Progenitor cell of endocrine pancreas (in vitro differentiated cells): ENCODE data around the gene COQ6. TPM values are rescaled to one million over a fixed set of nuclear protein-coding genes. Genes with fewer than 3 reads are reported as not detected.
A peak's percentile ranks its signal among the peaks of the same experiment; 100 is the strongest.
"Not testable (repeated sequence)": the region's sequence is repeated elsewhere in the genome, so short reads cannot be mapped to it uniquely, and the experiment has no call there.

Experiments
- DNase-seq: peaks from one replicate; pipeline ENCODE4 v3.0.0; 2021; ENCODE audit warnings: low spot score; ENCODE audit not compliant: unreplicated experiment
- H3K27ac Mint-ChIP-seq: 2 replicates; pipeline ENCODE4 v1.8.0; 2021; ENCODE audit warnings: mild to moderate bottlenecking, moderate library complexity, mixed read lengths
- H3K27me3 Mint-ChIP-seq: 2 replicates; pipeline ENCODE4 v1.8.0; 2021; ENCODE audit warnings: mixed read lengths
- H3K36me3 Mint-ChIP-seq: 2 replicates; pipeline ENCODE4 v1.8.0; 2022; ENCODE audit warnings: mixed read lengths; ENCODE audit not compliant: insufficient read depth
- H3K4me1 Mint-ChIP-seq: 2 replicates; pipeline ENCODE4 v1.8.0; 2021; ENCODE audit warnings: low read depth, mixed read lengths
- H3K4me3 Mint-ChIP-seq: 2 replicates; pipeline ENCODE4 v1.8.0; 2021; ENCODE audit warnings: low read depth, mild to moderate bottlenecking, moderate library complexity, mixed read lengths
- H3K9me3 Mint-ChIP-seq: 2 replicates; pipeline ENCODE4 v1.8.0; 2021; ENCODE audit warnings: low read depth, mixed read lengths
- CTCF ChIP-seq: fragments of 200-600 bp; sonication (generic); IDR thresholded peaks from one replicate; pipeline ENCODE4 v1.5.0; 2021; ENCODE audit warnings: antibody characterized with exemption, mild to moderate bottlenecking; ENCODE audit not compliant: unreplicated experiment
- total RNA-seq: library from RNA; stranded (reverse); gene quantifications from 2 replicates; pipeline ENCODE4 v1.2.1, GENCODE V29; 2021

The COQ6 gene
- total RNA-seq, 1 donor from 2014 or later = 22.9 TPM

GRCh38 chr14:73977896-73978295, 27.8 kb downstream of the COQ6 start:
- H3K27ac Mint-ChIP-seq = no peak overlapping the region

GRCh38 chr14:73988065-73988464, 38.0 kb downstream of the COQ6 start:
- H3K36me3 Mint-ChIP-seq = peaks cover 18% of the 10 kb centered on the region

More at GRCh38 chr14:73977896-73978295, 27.8 kb downstream of the COQ6 start:
- H3K4me3 Mint-ChIP-seq = no peak overlapping the region
- H3K9me3 Mint-ChIP-seq = no peaks in the 10 kb centered on the region
- DNase-seq = no peak
- H3K36me3 Mint-ChIP-seq = peaks cover 4% of the 10 kb centered on the region
- no peaks in the 10 kb centered on the region for H3K27me3 Mint-ChIP-seq
- H3K4me1 Mint-ChIP-seq = no peaks in the 10 kb centered on the region
- no peak for TF ChIP-seq CTCF

GRCh38 chr14:73988656-73989055, 38.6 kb downstream of the COQ6 start:
- not testable (repeated sequence) for H3K4me1 Mint-ChIP-seq, H3K4me3 Mint-ChIP-seq, H3K27me3 Mint-ChIP-seq, H3K9me3 Mint-ChIP-seq, DNase-seq, H3K27ac Mint-ChIP-seq
- peaks cover 18% of the 10 kb centered on the region for H3K36me3 Mint-ChIP-seq

More at GRCh38 chr14:73988065-73988464, 38.0 kb downstream of the COQ6 start:
- no peak overlapping the region for H3K27ac Mint-ChIP-seq
- H3K4me1 Mint-ChIP-seq = peaks cover 4% of the 10 kb centered on the region
- no peak for DNase-seq
- H3K9me3 Mint-ChIP-seq = no peaks in the 10 kb centered on the region
- H3K27me3 Mint-ChIP-seq = no peaks in the 10 kb centered on the region
- TF ChIP-seq CTCF = no peak
- no peak overlapping the region for H3K4me3 Mint-ChIP-seq

GRCh38 chr14:73991092-73991491, 41.0 kb downstream of the COQ6 start:
- H3K27me3 Mint-ChIP-seq = no peaks in the 10 kb centered on the region
- H3K4me3 Mint-ChIP-seq = no peak overlapping the region
- peaks cover 12% of the 10 kb centered on the region for H3K36me3 Mint-ChIP-seq
- H3K4me1 Mint-ChIP-seq = peaks cover 21% of the 10 kb centered on the region
- no peak overlapping the region for H3K27ac Mint-ChIP-seq
- DNase-seq = no peak
- no peaks in the 10 kb centered on the region for H3K9me3 Mint-ChIP-seq
- TF ChIP-seq CTCF = no peak

- H3K9me3 Mint-ChIP-seq, H3K36me3 Mint-ChIP-seq, H3K4me3 Mint-ChIP-seq, DNase-seq, H3K27me3 Mint-ChIP-seq: not testable (repeated sequence)
- Mint-ChIP-seq H3K27ac (peak overlapping the region; percentile 19), H3K4me1 (peaks cover 50% of the 10 kb centered on the region)
Measured at GRCh38 chr14:73994926-73995325, 44.8 kb downstream of the COQ6 start.

- DNase-seq = no peak
- H3K27ac Mint-ChIP-seq = peak overlapping the region; percentile 96
- TF ChIP-seq CTCF = no peak
Measured at GRCh38 chr14:73995977-73996378, 45.9 kb downstream of the COQ6 start.

More at GRCh38 chr14:73995977-73996378, 45.9 kb downstream of the COQ6 start:
- Mint-ChIP-seq H3K4me3 (peak overlapping the region; percentile 12), H3K36me3 (peaks cover 5% of the 10 kb centered on the region), H3K9me3 (no peaks in the 10 kb centered on the region), H3K4me1 (peaks cover 49% of the 10 kb centered on the region), H3K27me3 (no peaks in the 10 kb centered on the region)
